Endothelial cell of umbilical vein (primary cell): ENCODE results near the gene RGSL1. TPM values are rescaled to one million over a fixed set of nuclear protein-coding genes. Genes with fewer than 3 reads are reported as not detected.

Experiments used
- BruUV-seq: library from RNA; stranded (reverse); fragments of 400-500 nt; replicated peaks from 2 replicates; lab custom pipeline; 2021; lab: Mats Ljungman, UMichigan
- CTCF ChIA-PET: fragments of 300-600, 350-600 bp; sonication (Branson Sonifier 250); formaldehyde crosslinking; loops from one replicate; lab custom pipeline; 2021; ENCODE audit warnings: antibody characterized with exemption, inconsistent platforms; lab: Charles Lee
- POLR2A ChIA-PET: fragments of 300-600, 350-600 bp; sonication (Branson Sonifier 250); formaldehyde crosslinking; loops from one replicate; lab custom pipeline; 2021; ENCODE audit warnings: antibody characterized with exemption, inconsistent platforms; lab: Charles Lee
- DNase-seq: peaks from one replicate; pipeline ENCODE4 v3.0.0-alpha.2; 2011; ENCODE audit warnings: low read depth, low spot score
- FAIRE-seq: peaks from 2 replicates; lab custom pipeline; 2011; peaks lifted over from hg19 to GRCh38; lab: Jason Lieb, UNC
- H2AFZ ChIP-seq: 2 replicates; pipeline ENCODE4 v1.6.0; 2012; ENCODE audit warnings: low read depth, low read length, control low read depth, inconsistent platforms
- H3K27ac ChIP-seq: 2 replicates; pipeline ENCODE4 v1.5.1; 2011; ENCODE audit warnings: low read depth, mild to moderate bottlenecking, control low read depth, low read length, moderate library complexity; ENCODE audit not compliant: insufficient read depth
- H3K27me3 ChIP-seq, 2 experiments: 2 replicates each; pipeline versions ENCODE4 v1.6.0 to v1.6.1; 2011; ENCODE audit warnings: low read length in 2 of 2, mixed read lengths in 1 of 2; ENCODE audit not compliant: control insufficient read depth in 2 of 2, insufficient read depth in 2 of 2
- H3K36me3 ChIP-seq, 2 experiments: 2 replicates in 1 of 2; 3 replicates in 1 of 2; pipeline ENCODE4 v1.5.1; 2011; ENCODE audit warnings: low read length in 2 of 2, mild to moderate bottlenecking in 1 of 2, moderate library complexity in 1 of 2; ENCODE audit not compliant: control insufficient read depth in 2 of 2, insufficient read depth in 2 of 2; ENCODE audit errors: extremely low read depth in 1 of 2
- H3K4me1 ChIP-seq: 3 replicates; pipeline ENCODE4 v1.5.1; 2011; ENCODE audit warnings: mild to moderate bottlenecking, low read length; ENCODE audit not compliant: control insufficient read depth, insufficient read depth; ENCODE audit errors: extremely low read depth
- H3K4me2 ChIP-seq: 2 replicates; pipeline ENCODE4 v1.6.1; 2011; ENCODE audit warnings: low read length, control low read depth, mixed read lengths; ENCODE audit not compliant: insufficient read depth
- H3K4me3 ChIP-seq, 3 experiments: fragments of 200-600 bp in 1 of 3; sonication (generic), shearing (Covaris generic) in 1 of 3; replicated peaks in 1 of 3; 2 replicates each; pipeline ENCODE4 v1.5.1; 2011 to 2016; ENCODE audit warnings: control low read depth in 3 of 3, low read length in 3 of 3, mild to moderate bottlenecking in 2 of 3, inconsistent platforms in 1 of 3, low read depth in 1 of 3, moderate library complexity in 1 of 3; ENCODE audit not compliant: insufficient read depth in 1 of 3
- H3K79me2 ChIP-seq: 2 replicates; pipeline ENCODE4 v1.6.0; 2012; ENCODE audit warnings: low read length, inconsistent platforms; ENCODE audit not compliant: control insufficient read depth, insufficient read depth
- H3K9ac ChIP-seq: replicated peaks from 2 replicates; pipeline ENCODE3; 2011; ENCODE audit warnings: low read length, control low read depth; ENCODE audit not compliant: insufficient read depth; ENCODE audit errors: extremely low read depth
- H3K9me1 ChIP-seq: replicated peaks from 3 replicates; pipeline ENCODE4 v1.6.0; 2011; ENCODE audit warnings: mild to moderate bottlenecking, low read length; ENCODE audit not compliant: control insufficient read depth, insufficient read depth; ENCODE audit errors: extremely low read depth
- H3K9me3 ChIP-seq: replicated peaks from 2 replicates; pipeline ENCODE4 v1.5.1; 2012; ENCODE audit warnings: low read length, inconsistent platforms; ENCODE audit not compliant: control insufficient read depth, insufficient read depth
- H4K20me1 ChIP-seq: replicated peaks from 2 replicates; pipeline ENCODE3; 2011; ENCODE audit warnings: mild to moderate bottlenecking, low read length; ENCODE audit not compliant: control insufficient read depth, insufficient read depth; ENCODE audit errors: extremely low read depth
- EZH2 ChIP-seq: IDR thresholded peaks from 2 replicates; pipeline ENCODE4 v1.6.1; 2012; ENCODE audit warnings: borderline replicate concordance, low read depth, mild to moderate bottlenecking, moderate library complexity, low read length, inconsistent platforms; ENCODE audit not compliant: severe bottlenecking
- FOS ChIP-seq: IDR thresholded peaks from 2 replicates; pipeline ENCODE4 v1.6.1; 2011; ENCODE audit warnings: mild to moderate bottlenecking, low read length, moderate library complexity, borderline replicate concordance; ENCODE audit not compliant: insufficient read depth
- GATA2 ChIP-seq: IDR thresholded peaks from 2 replicates; pipeline ENCODE4 v1.7.0; 2011; ENCODE audit warnings: low read depth, mild to moderate bottlenecking, moderate library complexity, mixed read lengths, low read length; ENCODE audit not compliant: insufficient read length, insufficient read depth
- JUN ChIP-seq: IDR thresholded peaks from 2 replicates; pipeline ENCODE4 v1.6.1; 2011; ENCODE audit warnings: borderline replicate concordance, low read depth; ENCODE audit not compliant: insufficient read length, insufficient read depth
- MYC ChIP-seq: IDR thresholded peaks from one replicate; pipeline ENCODE4 v1.6.1; 2011; ENCODE audit warnings: mild to moderate bottlenecking, low read depth, low read length
- POLR2A ChIP-seq: IDR thresholded peaks from 2 replicates; pipeline ENCODE4 v1.6.1; 2012; ENCODE audit warnings: low read depth, mild to moderate bottlenecking, control low read depth, low read length
- POLR2AphosphoS5 ChIP-seq: IDR thresholded peaks from 2 replicates; pipeline ENCODE4 v1.6.1; 2012; ENCODE audit warnings: low read depth, mild to moderate bottlenecking, control low read depth, low read length, moderate library complexity; ENCODE audit not compliant: insufficient read depth
- dilution Hi-C: fragments of 300-500 bp; cut with MboI; formaldehyde crosslinking; loops from one replicate; pipeline ENCODE4 v1.15.0; 2019; ENCODE audit warnings: low sequenced_read_pairs; ENCODE audit not compliant: extremely low pct_ligation_motif_present
- intact Hi-C: fragments of 100-400 bp; cut with micrococcal nuclease; formaldehyde crosslinking; loops from one replicate; pipeline ENCODE4 v1.10.0; 2022
- polyA plus RNA-seq, 4 experiments: library from polyadenylated mRNA; depleted of rRNA in 3 of 4; stranded (reverse) in 3 of 4; unstranded in 1 of 4; fragments of >200 nt; gene quantifications; 2 replicates each; pipeline versions ENCODE4 v1.2.1 to v1.2.3, GENCODE V29; 2011 to 2012; ENCODE audit warnings: missing spikeins in 1 of 4
- total RNA-seq: library from RNA; stranded (reverse); gene quantifications from 2 replicates; pipeline ENCODE4 v1.2.3, GENCODE V29; 2021
- TF ChIP-seq, protein P1 (sequence below): IDR thresholded peaks from 2 replicates; pipeline ENCODE4 v1.6.1; 2011; ENCODE audit not compliant: insufficient read depth, insufficient read length
- TF ChIP-seq, protein P2 (sequence below), 2 donors: IDR thresholded peaks; 1 replicate in 1 of 2; 2 replicates in 1 of 2; pipeline ENCODE4 v1.5.1; 2011; ENCODE audit warnings: low read length in 2 of 2, mild to moderate bottlenecking in 2 of 2, moderate library complexity in 2 of 2, control low read depth in 1 of 2, inconsistent platforms in 1 of 2, low read depth in 1 of 2; ENCODE audit not compliant: insufficient read depth in 1 of 2; ENCODE audit errors: extremely low read depth in 1 of 2

Gene RGSL1
- total and polyA plus RNA-seq, 2 donors (not counting 3 experiments of a cell fraction or from before 2014, with no cell fraction given): not detected

DNA sequence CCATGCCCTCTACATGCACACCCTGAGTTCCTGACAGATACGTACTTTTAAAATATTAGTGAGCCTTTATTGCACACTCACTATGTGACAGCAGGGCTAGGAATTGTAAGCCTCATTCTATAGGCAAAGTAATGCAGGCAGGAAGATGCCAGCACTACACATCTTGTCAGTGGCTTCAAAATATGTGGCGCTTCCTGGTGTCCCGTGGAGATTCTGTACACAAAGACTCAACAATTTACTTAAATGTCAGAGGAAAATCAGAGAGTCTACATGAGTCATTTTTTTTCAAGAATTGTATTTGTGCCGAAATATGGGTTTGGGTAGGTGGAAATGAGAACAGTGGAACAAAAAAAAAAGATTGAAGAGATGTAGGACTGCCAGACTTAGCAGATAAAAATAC is 111.5 kb downstream of the RGSL1 start:
- Histone ChIP-seq H3K4me2 (no peak overlapping the region), H4K20me1 (no peaks in the 10 kb centered on the region), H3K9me3 (no peaks in the 10 kb centered on the region), H3K27ac (no peak overlapping the region), H3K36me3 (no peaks in the 10 kb centered on the region), H2AFZ (no peak overlapping the region), H3K27me3 (no peaks in the 10 kb centered on the region), H3K9me1 (no peaks in the 10 kb centered on the region), H3K79me2 (no peaks in the 10 kb centered on the region), H3K4me3 (no peak overlapping the region), H3K9ac (no peak overlapping the region), H3K4me1 (no peaks in the 10 kb centered on the region)
- ChIA-PET CTCF (no interaction called here), POLR2A (no interaction called here)
- no peak for TF ChIP-seq JUN
- no peak for TF ChIP-seq EZH2
- no peak for TF ChIP-seq GATA2
- no peak for TF ChIP-seq POLR2A
- no peak for TF ChIP-seq MYC
- TF ChIP-seq POLR2AphosphoS5: no peak
- TF ChIP-seq, protein P1, sequence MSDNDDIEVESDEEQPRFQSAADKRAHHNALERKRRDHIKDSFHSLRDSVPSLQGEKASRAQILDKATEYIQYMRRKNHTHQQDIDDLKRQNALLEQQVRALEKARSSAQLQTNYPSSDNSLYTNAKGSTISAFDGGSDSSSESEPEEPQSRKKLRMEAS: no peak
- no peak for TF ChIP-seq FOS
- TF ChIP-seq, protein P2, sequence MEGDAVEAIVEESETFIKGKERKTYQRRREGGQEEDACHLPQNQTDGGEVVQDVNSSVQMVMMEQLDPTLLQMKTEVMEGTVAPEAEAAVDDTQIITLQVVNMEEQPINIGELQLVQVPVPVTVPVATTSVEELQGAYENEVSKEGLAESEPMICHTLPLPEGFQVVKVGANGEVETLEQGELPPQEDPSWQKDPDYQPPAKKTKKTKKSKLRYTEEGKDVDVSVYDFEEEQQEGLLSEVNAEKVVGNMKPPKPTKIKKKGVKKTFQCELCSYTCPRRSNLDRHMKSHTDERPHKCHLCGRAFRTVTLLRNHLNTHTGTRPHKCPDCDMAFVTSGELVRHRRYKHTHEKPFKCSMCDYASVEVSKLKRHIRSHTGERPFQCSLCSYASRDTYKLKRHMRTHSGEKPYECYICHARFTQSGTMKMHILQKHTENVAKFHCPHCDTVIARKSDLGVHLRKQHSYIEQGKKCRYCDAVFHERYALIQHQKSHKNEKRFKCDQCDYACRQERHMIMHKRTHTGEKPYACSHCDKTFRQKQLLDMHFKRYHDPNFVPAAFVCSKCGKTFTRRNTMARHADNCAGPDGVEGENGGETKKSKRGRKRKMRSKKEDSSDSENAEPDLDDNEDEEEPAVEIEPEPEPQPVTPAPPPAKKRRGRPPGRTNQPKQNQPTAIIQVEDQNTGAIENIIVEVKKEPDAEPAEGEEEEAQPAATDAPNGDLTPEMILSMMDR (IDR thresholded peaks at IDR 0.05; ENCODE audit: extremely low read depth in 1 of 2, insufficient read depth in 1 of 2, low read depth in 1 of 2, low read length in 2 of 2): no peak
- FAIRE-seq: no peak
- no peak for DNase-seq
- intact Hi-C loops (no loop called here), dilution Hi-C loops (no loop called here)
- no TSS peak for BruUV-seq
